Measurements from ENCODE around the gene SFXN1.
"Not testable (repeated sequence)": the region's sequence is repeated elsewhere in the genome, so short reads cannot be mapped to it uniquely, and the experiment has no call there.

Gene SFXN1, protein sequence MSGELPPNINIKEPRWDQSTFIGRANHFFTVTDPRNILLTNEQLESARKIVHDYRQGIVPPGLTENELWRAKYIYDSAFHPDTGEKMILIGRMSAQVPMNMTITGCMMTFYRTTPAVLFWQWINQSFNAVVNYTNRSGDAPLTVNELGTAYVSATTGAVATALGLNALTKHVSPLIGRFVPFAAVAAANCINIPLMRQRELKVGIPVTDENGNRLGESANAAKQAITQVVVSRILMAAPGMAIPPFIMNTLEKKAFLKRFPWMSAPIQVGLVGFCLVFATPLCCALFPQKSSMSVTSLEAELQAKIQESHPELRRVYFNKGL

DNA sequence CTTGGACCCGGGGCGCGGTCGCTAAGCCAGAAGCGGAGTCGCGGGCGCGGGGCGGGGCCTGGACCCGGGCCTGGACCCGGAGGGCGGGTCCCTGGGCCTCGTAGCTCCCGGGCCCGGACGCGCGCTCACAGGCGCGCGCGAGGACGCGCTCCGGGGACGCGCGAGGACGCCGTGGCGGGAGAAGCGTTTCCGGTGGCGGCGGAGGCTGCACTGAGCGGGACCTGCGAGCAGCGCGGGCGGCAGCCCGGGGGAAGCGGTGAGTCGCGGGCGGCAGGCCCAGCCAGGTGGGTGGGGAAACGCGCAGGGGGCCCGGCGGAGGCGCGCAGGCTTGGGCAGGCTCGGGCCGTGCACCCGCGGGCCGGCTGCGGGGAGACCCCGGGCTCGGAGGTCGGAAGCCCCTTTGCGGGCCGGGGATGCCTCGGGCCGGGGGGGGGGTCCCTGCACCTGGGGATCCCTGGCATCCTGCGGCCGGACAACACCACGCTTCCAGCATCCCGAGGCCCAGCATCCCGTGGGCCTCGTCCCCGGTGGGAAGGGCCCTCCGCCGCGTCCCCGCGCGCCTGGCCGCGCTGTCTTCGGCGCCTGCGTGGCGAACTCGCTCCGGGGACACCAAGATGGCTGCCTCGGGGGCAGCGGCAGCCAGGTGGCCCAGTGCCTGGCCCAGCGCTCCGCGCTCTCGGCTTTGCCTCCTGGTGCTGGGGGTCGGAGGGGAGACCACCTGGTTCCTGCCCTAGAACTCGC lies at the start of gene SFXN1:
TSS of gene SFXN1 (plus strand) at position 177 of the 741 bp plus-strand sequence. CDS start 13,544 bp downstream, outside the sequence.
- peaks cover 20% of the 10 kb centered on the region for H3K27me3 ChIP-seq (ENCODE audit: control insufficient read depth, insufficient read depth, low read length)
- H3K36me3 ChIP-seq (ENCODE audit: control insufficient read depth, insufficient read depth, low read length), result no peaks in the 10 kb centered on the region
- H3K4me1 ChIP-seq (ENCODE audit: control insufficient read depth, insufficient read depth, low read length), result peaks cover 11% of the 10 kb centered on the region
- H3K9me3 ChIP-seq (ENCODE audit: control insufficient read depth, insufficient read depth, low read length), result no peaks in the 10 kb centered on the region
- H3K9ac ChIP-seq (ENCODE audit: low read depth, low read length), result peak within 1 kb of the TSS; percentile 74
- peak within 1 kb of the TSS; percentile 88 for H3K4me3 ChIP-seq (ENCODE audit: low read depth, low read length)

DNA sequence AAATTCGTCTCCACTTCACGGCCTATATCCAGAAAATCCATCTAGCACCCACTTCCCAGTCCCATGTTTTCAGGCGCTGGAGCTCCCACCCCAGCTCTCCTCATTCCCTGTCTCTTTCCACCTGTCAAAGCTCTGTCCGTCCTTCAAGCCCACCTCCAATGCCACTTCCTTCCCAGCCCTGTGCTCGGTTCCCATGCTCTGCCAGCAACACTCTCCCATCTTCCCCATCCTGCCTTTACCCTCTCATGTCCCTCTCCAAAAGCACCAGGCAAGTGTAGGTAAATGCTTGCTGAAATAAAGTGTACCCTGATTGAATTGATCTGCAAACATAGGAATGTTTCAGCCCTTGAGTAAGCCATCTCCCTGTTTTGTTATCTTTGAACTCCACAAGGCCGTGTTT lies 43.6 kb upstream of the SFXN1 start:
- peaks cover 25% of the 10 kb centered on the region for H3K4me1 ChIP-seq (ENCODE audit: control insufficient read depth, insufficient read depth, low read length)
- no peak overlapping the region for H3K9ac ChIP-seq (ENCODE audit: low read depth, low read length)
- H3K4me3 ChIP-seq (ENCODE audit: low read depth, low read length), result no peak overlapping the region
- no peaks in the 10 kb centered on the region for H3K27me3 ChIP-seq (ENCODE audit: control insufficient read depth, insufficient read depth, low read length)
- H3K36me3 ChIP-seq (ENCODE audit: control insufficient read depth, insufficient read depth, low read length), result no peaks in the 10 kb centered on the region
- H3K9me3 ChIP-seq (ENCODE audit: control insufficient read depth, insufficient read depth, low read length), result no peaks in the 10 kb centered on the region

DNA sequence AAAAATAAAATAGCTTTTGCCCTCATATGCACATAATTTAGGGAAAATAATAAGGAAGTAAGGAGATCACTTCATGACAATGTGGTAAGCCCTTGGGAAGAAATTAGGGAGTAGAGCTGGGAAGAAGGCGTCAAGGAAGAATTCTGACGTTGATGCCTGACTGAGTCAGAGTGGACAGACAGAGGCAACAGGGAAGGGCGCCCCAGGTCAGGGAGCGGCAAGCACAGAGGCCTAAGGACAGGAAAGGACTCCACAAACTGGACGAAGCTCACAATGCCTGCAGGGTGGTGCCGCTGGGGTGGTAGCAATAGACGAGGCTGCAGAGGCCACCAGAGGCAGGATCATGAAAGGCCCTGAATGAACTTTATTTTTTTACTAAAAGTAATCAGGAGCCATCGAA lies 42.0 kb upstream of the SFXN1 start:
- H3K36me3 ChIP-seq (ENCODE audit: control insufficient read depth, insufficient read depth, low read length), result no peaks in the 10 kb centered on the region

DNA sequence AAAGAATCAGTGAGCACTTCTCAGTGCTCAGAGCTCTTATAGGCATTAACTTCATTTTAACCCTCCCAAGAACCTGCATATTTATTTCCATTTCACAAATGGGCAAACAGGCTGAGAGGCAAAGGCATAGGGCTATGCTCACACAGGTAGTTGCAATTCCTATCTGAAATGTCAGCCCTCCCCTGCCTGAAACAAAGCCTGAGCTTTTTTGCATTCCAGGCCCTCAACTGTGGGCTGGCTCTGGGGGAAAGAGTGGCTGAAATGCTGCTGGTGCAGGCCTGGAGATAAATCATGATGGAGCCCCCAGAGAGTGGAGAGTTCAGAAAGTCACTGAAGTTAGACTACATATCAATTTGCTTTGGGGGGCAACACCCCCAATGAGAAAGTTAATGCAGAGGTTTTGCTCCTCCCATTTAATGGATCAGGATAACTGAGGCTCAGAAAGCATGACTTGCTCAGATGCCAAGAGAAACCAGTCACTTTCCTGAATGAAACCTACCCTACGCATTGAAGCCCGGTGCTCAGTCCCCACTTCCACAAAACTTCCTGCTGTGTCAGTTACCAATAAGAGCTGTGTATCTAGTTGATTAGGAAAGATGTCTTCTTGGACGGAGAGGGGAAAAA lies 40.0 kb upstream of the SFXN1 start:
- H3K4me1 ChIP-seq (ENCODE audit: control insufficient read depth, insufficient read depth, low read length), result peaks cover 31% of the 10 kb centered on the region
- no peak overlapping the region for H3K9ac ChIP-seq (ENCODE audit: low read depth, low read length)
- no peaks in the 10 kb centered on the region for H3K36me3 ChIP-seq (ENCODE audit: control insufficient read depth, insufficient read depth, low read length)
- peaks cover 22% of the 10 kb centered on the region for H3K27me3 ChIP-seq (ENCODE audit: control insufficient read depth, insufficient read depth, low read length)
- H3K9me3 ChIP-seq (ENCODE audit: control insufficient read depth, insufficient read depth, low read length), result no peaks in the 10 kb centered on the region
- H3K4me3 ChIP-seq (ENCODE audit: low read depth, low read length), result no peak overlapping the region

More for the DNA sequence above, 42.0 kb upstream of the SFXN1 start:
- Histone ChIP-seq H3K4me3 (ENCODE audit: low read depth, low read length) (no peak overlapping the region), H3K27me3 (ENCODE audit: control insufficient read depth, insufficient read depth, low read length) (peaks cover 2% of the 10 kb centered on the region), H3K4me1 (ENCODE audit: control insufficient read depth, insufficient read depth, low read length) (peaks cover 29% of the 10 kb centered on the region), H3K9ac (ENCODE audit: low read depth, low read length) (no peak overlapping the region), H3K9me3 (ENCODE audit: control insufficient read depth, insufficient read depth, low read length) (no peaks in the 10 kb centered on the region)

DNA sequence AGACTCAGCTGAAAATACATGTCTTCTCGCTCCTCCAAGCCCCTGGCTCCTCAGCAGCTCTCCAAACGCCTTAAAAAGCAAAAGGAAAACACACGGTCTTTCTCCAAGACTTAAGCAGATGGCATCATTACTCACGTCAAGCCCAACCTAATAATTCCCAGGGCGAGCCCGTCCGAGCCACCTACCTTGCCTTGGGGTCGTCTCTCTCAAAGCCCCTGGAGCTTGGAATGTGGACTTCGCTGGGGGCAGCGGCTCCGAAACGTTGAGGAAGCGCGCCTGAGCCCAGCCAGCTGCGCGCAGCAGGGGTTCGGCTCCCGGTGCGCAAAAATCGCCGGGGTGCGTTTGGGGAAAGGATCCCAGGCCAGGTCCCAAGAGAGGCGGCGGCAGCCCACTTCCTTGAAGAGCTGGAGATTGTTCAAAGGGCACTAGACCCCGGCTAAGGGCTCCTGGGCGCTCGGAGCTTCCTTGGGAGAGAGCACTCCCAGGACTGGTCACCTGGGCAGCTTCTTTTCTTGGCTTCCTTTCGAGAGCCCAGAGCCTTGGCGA lies 34.8 kb upstream of the SFXN1 start:
- Histone ChIP-seq H3K4me3 (ENCODE audit: low read depth, low read length) (peak overlapping the region; percentile 59), H3K9ac (ENCODE audit: low read depth, low read length) (no peak overlapping the region), H3K36me3 (ENCODE audit: control insufficient read depth, insufficient read depth, low read length) (no peaks in the 10 kb centered on the region), H3K27me3 (ENCODE audit: control insufficient read depth, insufficient read depth, low read length) (peaks cover 65% of the 10 kb centered on the region), H3K9me3 (ENCODE audit: control insufficient read depth, insufficient read depth, low read length) (no peaks in the 10 kb centered on the region), H3K4me1 (ENCODE audit: control insufficient read depth, insufficient read depth, low read length) (peaks cover 10% of the 10 kb centered on the region)

DNA sequence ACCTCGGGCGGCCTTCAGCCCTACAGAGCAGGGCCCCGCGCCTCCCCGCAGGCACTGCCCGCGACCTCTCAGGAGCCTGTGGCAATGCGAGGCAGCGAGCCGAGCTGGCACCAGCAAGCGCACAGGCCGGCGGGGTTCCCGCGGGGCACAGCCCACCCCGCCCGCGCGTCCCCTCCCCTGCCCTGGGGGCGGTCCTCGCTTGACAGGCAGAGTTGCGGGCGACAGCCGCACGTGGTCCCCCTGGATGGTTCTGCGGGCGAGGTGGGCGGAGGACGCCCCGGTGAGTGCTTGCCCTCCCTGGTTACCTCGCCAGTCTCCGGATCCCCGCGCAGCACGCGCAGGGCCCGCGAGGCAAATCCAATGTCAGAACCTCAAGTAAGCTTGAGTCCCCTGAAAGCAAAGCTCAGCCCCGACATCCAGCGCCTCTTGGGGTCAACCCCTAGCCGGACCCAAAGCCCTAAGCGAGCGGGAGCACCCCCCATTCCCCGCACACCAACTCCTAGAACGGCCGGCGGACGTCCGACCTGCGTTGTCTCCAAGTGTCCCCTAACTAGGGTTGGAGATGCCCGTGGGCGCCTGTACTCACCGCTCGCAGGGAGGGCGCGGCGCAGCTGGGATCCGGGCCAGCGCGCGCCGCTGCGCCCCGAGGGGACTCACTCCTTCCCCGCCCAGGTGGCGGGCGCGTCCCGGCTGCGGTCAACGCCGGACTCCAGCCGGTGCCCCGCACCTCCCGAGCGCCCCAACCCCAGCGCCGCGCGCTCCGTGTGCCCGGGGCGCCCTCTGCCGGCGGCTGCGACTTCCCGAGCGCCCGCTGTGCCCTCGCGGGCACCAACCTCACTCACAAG lies 34.1 kb upstream of the SFXN1 start, which contains the start of gene DRD1:
TSS of gene DRD1 (minus strand) at position 123 of the 845 bp plus-strand sequence. CDS start 1,083 bp downstream, outside the sequence.
- Histone ChIP-seq H3K9me3 (ENCODE audit: control insufficient read depth, insufficient read depth, low read length) (no peaks in the 10 kb centered on the region), H3K27me3 (ENCODE audit: control insufficient read depth, insufficient read depth, low read length) (peaks cover 65% of the 10 kb centered on the region), H3K9ac (ENCODE audit: low read depth, low read length) (no peak within 1 kb of the TSS), H3K4me1 (ENCODE audit: control insufficient read depth, insufficient read depth, low read length) (peaks cover 12% of the 10 kb centered on the region), H3K4me3 (ENCODE audit: low read depth, low read length) (peak within 1 kb of the TSS; percentile 59), H3K36me3 (ENCODE audit: control insufficient read depth, insufficient read depth, low read length) (no peaks in the 10 kb centered on the region)

DNA sequence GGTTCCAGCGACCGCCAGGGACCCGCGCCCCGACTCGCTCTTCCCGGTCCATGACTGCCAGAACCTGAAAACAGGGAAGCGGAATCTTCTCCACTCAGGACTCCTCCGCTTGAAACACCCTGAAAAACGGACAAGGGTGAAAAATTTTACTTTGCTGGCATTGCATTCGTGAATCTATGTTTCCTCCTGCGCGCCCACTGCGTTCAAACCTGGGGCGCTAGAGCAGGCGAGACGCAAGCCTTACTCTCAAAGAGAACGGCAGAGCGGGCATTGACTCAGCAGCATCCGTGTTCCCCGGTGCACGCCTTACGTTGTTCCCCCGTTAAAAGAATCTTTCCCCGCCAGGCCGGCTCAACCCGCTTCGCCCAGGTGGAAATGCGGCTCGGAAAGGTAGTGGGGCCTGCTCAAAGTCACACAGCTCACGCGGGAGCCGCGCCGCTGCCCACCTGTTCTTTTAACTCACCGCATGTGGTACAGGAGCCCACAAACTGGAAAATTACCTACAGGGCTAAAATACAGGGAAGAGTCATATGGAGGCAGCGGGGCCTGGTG lies 33.4 kb upstream of the SFXN1 start:
- peaks cover 12% of the 10 kb centered on the region for H3K4me1 ChIP-seq (ENCODE audit: control insufficient read depth, insufficient read depth, low read length)
- peak overlapping the region; percentile 59 for H3K4me3 ChIP-seq (ENCODE audit: low read depth, low read length)
- H3K27me3 ChIP-seq (ENCODE audit: control insufficient read depth, insufficient read depth, low read length), result peaks cover 65% of the 10 kb centered on the region
- no peaks in the 10 kb centered on the region for H3K36me3 ChIP-seq (ENCODE audit: control insufficient read depth, insufficient read depth, low read length)
- no peaks in the 10 kb centered on the region for H3K9me3 ChIP-seq (ENCODE audit: control insufficient read depth, insufficient read depth, low read length)
- no peak overlapping the region for H3K9ac ChIP-seq (ENCODE audit: low read depth, low read length)

DNA sequence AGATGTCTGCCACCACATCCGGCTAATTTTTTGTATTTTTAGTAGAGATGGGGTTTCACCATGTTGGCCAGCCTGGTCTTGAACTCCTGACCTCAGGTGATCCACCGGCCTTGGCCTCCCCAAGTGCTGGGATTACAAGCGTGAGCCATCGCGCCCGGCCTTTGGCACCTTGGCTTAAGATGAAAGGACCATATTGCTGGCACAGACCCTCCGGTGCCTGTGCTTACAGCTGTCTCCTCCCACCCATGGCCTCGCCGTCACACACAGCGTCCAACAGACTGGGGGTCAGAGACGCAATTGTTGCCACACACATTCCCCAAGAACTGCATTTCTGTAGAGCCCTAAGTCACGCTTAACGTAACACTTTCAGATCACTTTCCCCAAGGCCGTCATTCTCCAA lies 32.0 kb upstream of the SFXN1 start:
- not testable (repeated sequence) for H3K4me1 ChIP-seq (ENCODE audit: control insufficient read depth, insufficient read depth, low read length); H3K9ac ChIP-seq (ENCODE audit: low read depth, low read length); H3K9me3 ChIP-seq (ENCODE audit: control insufficient read depth, insufficient read depth, low read length); H3K4me3 ChIP-seq (ENCODE audit: low read depth, low read length); H3K36me3 ChIP-seq (ENCODE audit: control insufficient read depth, insufficient read depth, low read length)
- H3K27me3 ChIP-seq (ENCODE audit: control insufficient read depth, insufficient read depth, low read length), result peaks cover 65% of the 10 kb centered on the region

DNA sequence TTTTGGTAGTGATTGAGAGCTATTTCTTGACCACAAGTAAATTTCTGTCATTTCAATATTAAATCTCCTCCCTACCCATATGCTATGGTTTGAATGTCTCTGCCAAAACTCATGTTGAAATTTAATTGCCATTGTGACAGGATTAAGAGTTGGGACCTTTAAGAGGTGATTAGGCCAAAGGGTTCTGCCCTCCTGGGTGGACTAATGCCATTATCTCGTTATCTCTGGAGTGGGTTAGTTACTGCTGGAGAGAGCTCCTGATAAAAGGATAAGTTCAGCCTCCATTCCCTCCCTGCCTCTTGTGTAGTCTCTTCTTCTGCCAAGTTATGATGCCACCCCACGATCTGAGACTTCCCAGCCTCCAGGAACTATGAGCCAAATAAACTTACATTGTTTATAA lies 30.8 kb upstream of the SFXN1 start:
- Histone ChIP-seq H3K9ac (ENCODE audit: low read depth, low read length) (no peak overlapping the region), H3K4me1 (ENCODE audit: control insufficient read depth, insufficient read depth, low read length) (peaks cover 8% of the 10 kb centered on the region), H3K4me3 (ENCODE audit: low read depth, low read length) (no peak overlapping the region), H3K27me3 (ENCODE audit: control insufficient read depth, insufficient read depth, low read length) (peaks cover 54% of the 10 kb centered on the region), H3K9me3 (ENCODE audit: control insufficient read depth, insufficient read depth, low read length) (no peaks in the 10 kb centered on the region), H3K36me3 (ENCODE audit: control insufficient read depth, insufficient read depth, low read length) (no peaks in the 10 kb centered on the region)

DNA sequence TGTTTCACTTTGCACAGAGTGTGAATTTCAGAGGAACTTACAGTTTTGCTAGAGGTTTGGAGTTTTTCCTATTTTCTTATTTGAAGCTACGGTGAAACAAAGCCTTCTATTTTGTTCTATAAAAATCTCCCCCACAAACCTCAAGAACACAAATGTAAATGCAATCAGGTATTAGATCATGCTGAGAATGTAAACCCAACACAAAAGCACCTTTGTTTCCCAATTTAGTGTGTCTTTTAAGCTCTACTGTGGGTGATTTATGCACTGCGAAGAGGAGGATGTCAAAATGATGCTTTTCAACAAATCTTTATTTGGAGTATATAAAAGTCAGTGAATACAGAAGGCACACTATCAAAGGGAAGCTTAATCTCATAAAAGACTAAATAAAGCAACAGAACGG lies 30.1 kb upstream of the SFXN1 start:
- no peak overlapping the region for H3K4me3 ChIP-seq (ENCODE audit: low read depth, low read length)
- H3K4me1 ChIP-seq (ENCODE audit: control insufficient read depth, insufficient read depth, low read length), result peaks cover 6% of the 10 kb centered on the region
- H3K9ac ChIP-seq (ENCODE audit: low read depth, low read length), result no peak overlapping the region
- peaks cover 51% of the 10 kb centered on the region for H3K27me3 ChIP-seq (ENCODE audit: control insufficient read depth, insufficient read depth, low read length)
- no peaks in the 10 kb centered on the region for H3K36me3 ChIP-seq (ENCODE audit: control insufficient read depth, insufficient read depth, low read length)
- no peaks in the 10 kb centered on the region for H3K9me3 ChIP-seq (ENCODE audit: control insufficient read depth, insufficient read depth, low read length)

DNA sequence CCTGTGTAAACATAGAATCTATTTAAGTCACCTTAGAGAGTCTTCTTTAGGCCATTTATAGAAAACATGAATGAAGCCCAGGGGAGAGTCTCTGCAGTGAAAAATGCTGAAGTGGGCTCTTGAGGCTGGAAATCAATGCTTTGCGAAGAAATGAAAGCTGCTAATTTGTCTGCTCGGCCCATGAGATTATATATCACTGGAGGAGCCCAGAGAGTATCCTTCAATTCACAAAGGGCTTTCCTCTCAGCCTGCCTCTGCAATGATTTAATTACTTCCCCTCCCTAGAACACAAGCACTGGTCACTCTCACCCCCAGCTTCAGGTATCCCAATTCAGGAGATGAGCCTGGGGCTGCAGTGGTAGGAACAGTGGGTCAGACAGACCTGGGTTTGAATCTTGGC lies 26.2 kb upstream of the SFXN1 start:
- Histone ChIP-seq H3K9me3 (ENCODE audit: control insufficient read depth, insufficient read depth, low read length) (no peaks in the 10 kb centered on the region), H3K9ac (ENCODE audit: low read depth, low read length) (no peak overlapping the region), H3K27me3 (ENCODE audit: control insufficient read depth, insufficient read depth, low read length) (peaks cover 24% of the 10 kb centered on the region), H3K4me3 (ENCODE audit: low read depth, low read length) (no peak overlapping the region), H3K4me1 (ENCODE audit: control insufficient read depth, insufficient read depth, low read length) (peaks cover 6% of the 10 kb centered on the region), H3K36me3 (ENCODE audit: control insufficient read depth, insufficient read depth, low read length) (no peaks in the 10 kb centered on the region)

Data from iPS-15b (cell line).